Coronary artery (tissue), 2 donors: ENCODE measurements around the gene SAMD14.
A peak's percentile ranks its signal among the peaks of the same experiment; 100 is the strongest.

Source experiments
- DNase-seq: peaks from one replicate; pipeline ENCODE4 v3.0.0-alpha.2; 2017; ENCODE audit warnings: low spot score
- H3K27ac ChIP-seq, 2 donors: fragments of 200-600 bp; sonication (generic); one replicate each; pipeline ENCODE4 v1.5.1; 2016 to 2019
- H3K4me3 ChIP-seq: fragments of 200-600 bp; sonication (generic); 2 replicates; pipeline ENCODE4 v1.5.1; 2016; ENCODE audit warnings: mild to moderate bottlenecking, moderate library complexity
- CTCF ChIP-seq: fragments of 200-600 bp; sonication (generic); IDR thresholded peaks from one replicate; pipeline ENCODE4 v1.5.1; 2019; ENCODE audit warnings: antibody characterized with exemption

The SAMD14 gene

GRCh38 chr17:50079334-50080095 lies 50.4 kb downstream of the SAMD14 start:
- H3K27ac ChIP-seq = peak overlapping the region; percentile 51 to 69
- DNase-seq = no peak
- H3K4me3 ChIP-seq = no peak overlapping the region
- peak; percentile 69 for TF ChIP-seq CTCF

GRCh38 chr17:50078430-50078829 lies 51.5 kb downstream of the SAMD14 start:
- DNase-seq = no peak
- peak overlapping the region; percentile 51 to 69 for H3K27ac ChIP-seq

GRCh38 chr17:50076591-50077235 lies 53.2 kb downstream of the SAMD14 start:
- H3K27ac ChIP-seq = peak overlapping the region in 1 of 2 donors; percentile 48
- H3K4me3 ChIP-seq = no peak overlapping the region
- DNase-seq = no peak
- no peak for TF ChIP-seq CTCF

More at GRCh38 chr17:50078430-50078829, 51.5 kb downstream of the SAMD14 start:
- TF ChIP-seq CTCF = no peak
- H3K4me3 ChIP-seq = no peak overlapping the region

GRCh38 chr17:50076221-50076590 lies 53.8 kb downstream of the SAMD14 start:
- Histone ChIP-seq H3K27ac (peak overlapping the region in 1 of 2 donors; percentile 48), H3K4me3 (no peak overlapping the region)
- DNase-seq = no peak
- TF ChIP-seq CTCF = no peak

GRCh38 chr17:50075446-50076032 lies 54.4 kb downstream of the SAMD14 start:
- Histone ChIP-seq H3K4me3 (no peak overlapping the region), H3K27ac (peak overlapping the region in 1 of 2 donors; percentile 48)
- no peak for DNase-seq
- TF ChIP-seq CTCF = no peak

- TF ChIP-seq CTCF = no peak
- H3K27ac ChIP-seq = peak overlapping the region in 1 of 2 donors; percentile 5
- H3K4me3 ChIP-seq = no peak overlapping the region
- DNase-seq = no peak
These were observed 55.7 kb downstream of the SAMD14 start for GRCh38 chr17:50074227-50074626.
